Type B pancreatic cell (in vitro differentiated cells): ENCODE measurements around the gene TAF7. TPM values are rescaled to one million over a fixed set of nuclear protein-coding genes. Genes with fewer than 3 reads are reported as not detected.

ENCODE experiments used
- total RNA-seq: library from RNA; stranded (reverse); gene quantifications from 2 replicates; pipeline ENCODE4 v1.2.1, GENCODE V29; 2021; ENCODE audit warnings: low replicate concordance

Gene TAF7
- total RNA-seq, 1 donor from 2014 or later = 92.0 TPM

Other genes with a start within 250 kb of the TAF7 start
- 33.7 and 36.3 TPM in 2 replicates for gene PCDHB2, start 226.2 kb downstream of the TAF7 start, total RNA-seq
- gene PCDHB3, start 220.3 kb downstream of the TAF7 start, total RNA-seq = 3.9 and 5.4 TPM in 2 replicates
- 1.3 and 2.7 TPM in 2 replicates for gene PCDHB4, start 199.0 kb downstream of the TAF7 start, total RNA-seq
- gene PCDHB5, start 185.6 kb downstream of the TAF7 start, total RNA-seq = 7.3 and 28.8 TPM in 2 replicates
- gene PCDHB6, start 170.7 kb downstream of the TAF7 start, total RNA-seq = 0.80 and 0.95 TPM in 2 replicates
- gene PCDHB7, start 148.1 kb downstream of the TAF7 start, total RNA-seq = 0.29 and 0.63 TPM in 2 replicates
- 0.99 and 3.9 TPM in 2 replicates for gene PCDHB8, start 143.0 kb downstream of the TAF7 start, total RNA-seq
- 3.1 and 6.9 TPM in 2 replicates for gene PCDHB16, start 138.4 kb downstream of the TAF7 start, total RNA-seq
- 2.2 and 2.8 TPM in 2 replicates for gene PCDHB9, start 133.6 kb downstream of the TAF7 start, total RNA-seq
- gene PCDHB10, start 128.4 kb downstream of the TAF7 start, total RNA-seq = 2.1 and 3.2 TPM in 2 replicates
- gene PCDHB11, start 121.2 kb downstream of the TAF7 start, total RNA-seq = 2.0 and 3.3 TPM in 2 replicates
- 1.4 and 2.3 TPM in 2 replicates for gene PCDHB12, start 112.1 kb downstream of the TAF7 start, total RNA-seq
- gene PCDHB13, start 106.9 kb downstream of the TAF7 start, total RNA-seq = 2.3 and 4.7 TPM in 2 replicates
- 3.1 and 3.7 TPM in 2 replicates for gene PCDHB14, start 97.4 kb downstream of the TAF7 start, total RNA-seq
- gene PCDHB15, start 75.4 kb downstream of the TAF7 start, total RNA-seq = 3.3 and 3.8 TPM in 2 replicates
- 0.45 and 0.92 TPM in 2 replicates for gene SLC25A2, start 16.7 kb downstream of the TAF7 start, total RNA-seq
- gene PCDHGA1, start 9.7 kb upstream of the TAF7 start, total RNA-seq = 0.31 and 0.74 TPM in 2 replicates
- 0.17 and 0.69 TPM in 2 replicates for gene PCDHGA2, start 18.0 kb upstream of the TAF7 start, total RNA-seq
- gene PCDHGA3, start 23.0 kb upstream of the TAF7 start, total RNA-seq = 0.27 and 2.3 TPM in 2 replicates
- 1.1 and 1.8 TPM in 2 replicates for gene PCDHGB1, start 29.3 kb upstream of the TAF7 start, total RNA-seq
- gene PCDHGA4, start 34.2 kb upstream of the TAF7 start, total RNA-seq = 0.75 and 1.5 TPM in 2 replicates
- gene PCDHGB2, start 39.2 kb upstream of the TAF7 start, total RNA-seq = 0.94 and 0.95 TPM in 2 replicates
- 0.39 and 0.88 TPM in 2 replicates for gene PCDHGA5, start 43.4 kb upstream of the TAF7 start, total RNA-seq
- 0.39 and 1.2 TPM in 2 replicates for gene PCDHGB3, start 49.5 kb upstream of the TAF7 start, total RNA-seq
- 0.41 and 0.86 TPM in 2 replicates for gene PCDHGA6, start 53.1 kb upstream of the TAF7 start, total RNA-seq
- gene PCDHGA7, start 62.0 kb upstream of the TAF7 start, total RNA-seq = 0.31 and 0.40 TPM in 2 replicates
- gene PCDHGB4, start 66.9 kb upstream of the TAF7 start, total RNA-seq = 13.0 and 15.6 TPM in 2 replicates
- gene PCDHGA8, start 71.8 kb upstream of the TAF7 start, total RNA-seq = 1.3 and 2.1 TPM in 2 replicates
- 2.6 and 8.1 TPM in 2 replicates for gene PCDHGB5, start 77.2 kb upstream of the TAF7 start, total RNA-seq
- gene PCDHGA9, start 82.0 kb upstream of the TAF7 start, total RNA-seq = 0.97 and 2.2 TPM in 2 replicates
- gene PCDHGB6, start 87.2 kb upstream of the TAF7 start, total RNA-seq = 4.9 and 39.4 TPM in 2 replicates
- gene PCDHGA10, start 92.2 kb upstream of the TAF7 start, total RNA-seq = 9.8 and 18.5 TPM in 2 replicates
- gene PCDHGB7, start 96.9 kb upstream of the TAF7 start, total RNA-seq = 4.4 and 8.5 TPM in 2 replicates
- 2.6 TPM in 2 replicates for gene PCDHGA11, start 100.3 kb upstream of the TAF7 start, total RNA-seq
- gene PCDHGA12, start 109.7 kb upstream of the TAF7 start, total RNA-seq = 1.2 and 1.7 TPM in 2 replicates
- 11.0 and 60.3 TPM in 2 replicates for gene PCDHGC3, start 155.2 kb upstream of the TAF7 start, total RNA-seq
- gene PCDHGC4, start 164.2 kb upstream of the TAF7 start, total RNA-seq = 0.38 and 4.0 TPM in 2 replicates
- gene PCDHGC5, start 168.3 kb upstream of the TAF7 start, total RNA-seq = 0.45 and 1.9 TPM in 2 replicates